Panc1 (cell line): Measurements from ENCODE around the gene ZNF669.

Experiments
- CTCF ChIP-seq: fragments of 450-650 bp; IDR thresholded peaks from 2 replicates; pipeline ENCODE4 v1.5.1; 2017; ENCODE audit warnings: mild to moderate bottlenecking
- POLR2AphosphoS5 ChIP-seq: IDR thresholded peaks from 2 replicates; pipeline ENCODE4 v1.6.1; 2012; ENCODE audit warnings: mild to moderate bottlenecking, low read depth, low read length, moderate library complexity

GRCh38 chr1:247089616-247090375 lies 14.4 kb downstream of the ZNF669 start:
- no peak for TF ChIP-seq CTCF
- TF ChIP-seq POLR2AphosphoS5 = no peak
